Stimulated activated CD4-positive, alpha-beta T cell treated with anti-CD3 and anti-CD28 coated beads, Interleukin-4, amount 100 ng/mL, for 4 hours (primary cell): ENCODE data around the gene PPOX.

ENCODE experiments used
- DNase-seq, 2 experiments: peaks; one replicate each; pipeline ENCODE4 v3.0.0-alpha.2; 2020

The PPOX gene

GRCh38 chr1:161176468-161177111 is 10.4 kb downstream of the PPOX start:
- no peak for DNase-seq

GRCh38 chr1:161177112-161177935 is 11.1 kb downstream of the PPOX start, which contains the start of gene B4GALT3:
Gene B4GALT3, minus strand, starts transcription at chr1:161177507. Its CDS starts 1,447 bp downstream, at chr1:161176060.
- peak; percentile 92 to 99 for DNase-seq

GRCh38 chr1:161177936-161178244 is 11.7 kb downstream of the PPOX start:
- no peak for DNase-seq

GRCh38 chr1:161179698-161180097 is 13.5 kb downstream of the PPOX start:
- no peak for DNase-seq

GRCh38 chr1:161180639-161181038 is 14.4 kb downstream of the PPOX start:
- DNase-seq = no peak

- DNase-seq = peak; percentile 43 to 71
Observed at GRCh38 chr1:161182214-161182613, 16.0 kb downstream of the PPOX start.

- DNase-seq = peak; percentile 37 to 62
Observed at GRCh38 chr1:161185282-161185682, 19.1 kb downstream of the PPOX start.

- no peak for DNase-seq
Observed at GRCh38 chr1:161185732-161186311, 19.6 kb downstream of the PPOX start.

- no peak for DNase-seq
Observed at GRCh38 chr1:161187311-161187710, 21.1 kb downstream of the PPOX start.

GRCh38 chr1:161188381-161188780 is 22.2 kb downstream of the PPOX start:
- DNase-seq = no peak

- DNase-seq = no peak
Observed at GRCh38 chr1:161189036-161189435, 22.8 kb downstream of the PPOX start.

GRCh38 chr1:161190962-161191521 is 24.8 kb downstream of the PPOX start:
- no peak for DNase-seq

GRCh38 chr1:161191971-161192370 is 25.7 kb downstream of the PPOX start:
- no peak for DNase-seq

- peak; percentile 49 to 61 for DNase-seq
Observed at GRCh38 chr1:161192476-161193465, 26.5 kb downstream of the PPOX start.

- no peak for DNase-seq
Observed at GRCh38 chr1:161193561-161194235, 27.5 kb downstream of the PPOX start.

- DNase-seq = no peak
Observed at GRCh38 chr1:161195171-161195570, 28.9 kb downstream of the PPOX start.

GRCh38 chr1:161196111-161196510 is 29.9 kb downstream of the PPOX start:
- DNase-seq = no peak

GRCh38 chr1:161196521-161197451 is 30.6 kb downstream of the PPOX start:
- no peak for DNase-seq

GRCh38 chr1:161197560-161198193 is 31.5 kb downstream of the PPOX start:
- no peak for DNase-seq
